GM12878 (cell line): ENCODE results near the gene PDE12. TPM values are rescaled to one million over a fixed set of nuclear protein-coding genes. Genes with fewer than 3 reads are reported as not detected.

ENCODE experiments used
- BHLHE40 ChIP-seq, 2 experiments: fragments of 450-650 bp in 1 of 2; IDR thresholded peaks; 2 replicates each; pipeline ENCODE4 v1.6.1; 2011 to 2017; ENCODE audit warnings: low read depth in 2 of 2, borderline replicate concordance in 1 of 2, improper control_type of control experiment in 1 of 2, low read length in 1 of 2, mild to moderate bottlenecking in 1 of 2
- CREB1 ChIP-seq: IDR thresholded peaks from 2 replicates; pipeline ENCODE4 v1.6.1; 2012; ENCODE audit warnings: low read depth, mild to moderate bottlenecking, inconsistent platforms
- E2F8 ChIP-seq: fragments of 450-650 bp; IDR thresholded peaks from 2 replicates; pipeline ENCODE4 v1.6.1; 2018; ENCODE audit warnings: mild to moderate bottlenecking, low read depth, moderate library complexity; ENCODE audit not compliant: partially characterized antibody
- MEF2B ChIP-seq: fragments of 450-650 bp; IDR thresholded peaks from 2 replicates; pipeline ENCODE4 v1.6.1; 2018; ENCODE audit warnings: mild to moderate bottlenecking, moderate library complexity; ENCODE audit not compliant: partially characterized antibody, poor library complexity, severe bottlenecking
- MTA2 ChIP-seq: fragments of 450-650 bp; IDR thresholded peaks from 2 replicates; pipeline ENCODE4 v1.6.1; 2016; ENCODE audit warnings: low read depth, mild to moderate bottlenecking, moderate library complexity
- MXI1 ChIP-seq: fragments of 150-350 bp; IDR thresholded peaks from 2 replicates; pipeline ENCODE4 v1.6.1; 2011; ENCODE audit warnings: low read depth, mild to moderate bottlenecking, inconsistent platforms, low read length, improper control_type of control experiment
- NFYB ChIP-seq: IDR thresholded peaks from 2 replicates; pipeline ENCODE4 v1.6.1; 2011; ENCODE audit warnings: low read depth, mild to moderate bottlenecking, low read length, improper control_type of control experiment, moderate library complexity; ENCODE audit not compliant: insufficient read depth
- NR2C1 ChIP-seq: fragments of 450-650 bp; IDR thresholded peaks from 2 replicates; pipeline ENCODE4 v1.6.1; 2017; ENCODE audit warnings: antibody characterized with exemption, mild to moderate bottlenecking, moderate library complexity
- SIN3A ChIP-seq: IDR thresholded peaks from 2 replicates; pipeline ENCODE4 v1.6.1; 2012; ENCODE audit warnings: low read depth, low read length, improper control_type of control experiment
- SPI1 ChIP-seq: IDR thresholded peaks from 2 replicates; pipeline ENCODE4 v1.6.1; 2011; ENCODE audit warnings: low read depth, mild to moderate bottlenecking, low read length, moderate library complexity, borderline replicate concordance; ENCODE audit not compliant: insufficient read depth
- ZNF207 ChIP-seq: fragments of 450-650 bp; IDR thresholded peaks from 2 replicates; pipeline ENCODE4 v1.6.1; 2014; ENCODE audit warnings: antibody characterized with exemption, mild to moderate bottlenecking, borderline replicate concordance
- polyA plus RNA-seq, 11 experiments: library from polyadenylated mRNA; depleted of rRNA in 4 of 11; unstranded in 6 of 11; stranded (reverse) in 5 of 11; fragments of >200 nt; fragmentation: Nextera tagmentation in 4 of 11; fragmentation: Illumina TruSeq in 1 of 11; extraction: Ambion mirVana in 4 of 11; extraction: Trizol in 1 of 11; gene quantifications; 1 replicate in 1 of 11; 2 replicates in 10 of 11; pipeline versions ENCODE4 v1.2.1 to v1.2.3, GENCODE V29; 2011 to 2016; ENCODE audit warnings: inconsistent platforms in 2 of 11, missing spikeins in 2 of 11, low read depth in 1 of 11
- total RNA-seq, 4 experiments: library from RNA; depleted of rRNA in 3 of 4; stranded (reverse); fragments of >200 nt in 3 of 4; fragmentation: Illumina TruSeq in 1 of 4; extraction: Trizol in 1 of 4; gene quantifications; 2 replicates each; pipeline versions ENCODE4 v1.2.1 to v1.2.3, GENCODE V29; 2013 to 2021
- TF ChIP-seq, protein P1 (sequence below): IDR thresholded peaks from 2 replicates; pipeline ENCODE4 v1.6.1; 2012; ENCODE audit warnings: mild to moderate bottlenecking, low read depth, low read length
- TF ChIP-seq, protein P2 (sequence below): IDR thresholded peaks from 2 replicates; pipeline ENCODE4 v1.6.1; 2011; ENCODE audit warnings: borderline replicate concordance, low read depth, mild to moderate bottlenecking, moderate library complexity, mixed read lengths, low read length; ENCODE audit not compliant: insufficient read depth; ENCODE audit errors: extremely low read length
- TF ChIP-seq, protein P3 (sequence below): IDR thresholded peaks from 2 replicates; pipeline ENCODE4 v1.6.1; 2012; ENCODE audit warnings: low read depth, low read length, improper control_type of control experiment
- TF ChIP-seq, protein P4 (sequence below): fragments of 450-650 bp; IDR thresholded peaks from 2 replicates; pipeline ENCODE4 v1.6.1; 2017; ENCODE audit warnings: mild to moderate bottlenecking, moderate library complexity

The PDE12 gene
- total and polyA plus RNA-seq, 10 of the 15 experiments (the other 5 are each of a cell fraction or from before 2014, with no cell fraction given): 3.0 to 26.1 (median 17.4) TPM

DNA sequence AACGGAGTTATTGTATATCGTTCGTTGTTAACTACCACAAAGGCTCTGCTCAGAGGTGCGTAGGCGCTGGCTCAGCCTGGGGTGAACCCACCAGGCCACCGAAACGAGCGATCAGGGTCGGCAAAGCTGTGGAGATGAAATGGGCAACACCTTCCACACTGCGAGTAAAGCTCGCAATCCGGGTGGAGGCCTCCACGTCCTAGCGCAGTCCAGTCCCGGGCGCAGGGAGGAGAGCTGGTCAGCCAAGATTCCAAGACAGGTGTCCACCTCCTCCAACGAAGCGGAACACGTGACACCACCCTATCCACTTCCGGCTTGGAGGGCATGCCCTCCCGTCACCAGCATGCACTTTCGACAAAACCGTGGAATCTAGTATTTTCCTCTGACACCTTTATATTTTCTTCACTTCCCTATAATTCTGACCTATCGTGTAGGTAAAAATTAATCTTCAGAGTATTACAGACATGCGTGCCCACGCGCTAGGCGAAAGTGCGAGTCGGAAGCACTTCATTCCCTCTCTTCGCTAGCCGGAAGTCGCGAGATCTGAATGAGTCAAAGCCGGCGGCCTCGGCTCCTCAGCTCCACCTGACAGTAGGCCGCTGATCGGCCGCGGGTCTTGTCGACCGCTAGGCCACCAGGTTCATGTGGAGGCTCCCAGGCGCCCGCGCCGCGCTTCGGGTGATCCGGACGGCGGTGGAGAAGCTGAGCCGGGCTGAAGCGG is at the start of gene PDE12 (continued):
- TF ChIP-seq, protein P1, sequence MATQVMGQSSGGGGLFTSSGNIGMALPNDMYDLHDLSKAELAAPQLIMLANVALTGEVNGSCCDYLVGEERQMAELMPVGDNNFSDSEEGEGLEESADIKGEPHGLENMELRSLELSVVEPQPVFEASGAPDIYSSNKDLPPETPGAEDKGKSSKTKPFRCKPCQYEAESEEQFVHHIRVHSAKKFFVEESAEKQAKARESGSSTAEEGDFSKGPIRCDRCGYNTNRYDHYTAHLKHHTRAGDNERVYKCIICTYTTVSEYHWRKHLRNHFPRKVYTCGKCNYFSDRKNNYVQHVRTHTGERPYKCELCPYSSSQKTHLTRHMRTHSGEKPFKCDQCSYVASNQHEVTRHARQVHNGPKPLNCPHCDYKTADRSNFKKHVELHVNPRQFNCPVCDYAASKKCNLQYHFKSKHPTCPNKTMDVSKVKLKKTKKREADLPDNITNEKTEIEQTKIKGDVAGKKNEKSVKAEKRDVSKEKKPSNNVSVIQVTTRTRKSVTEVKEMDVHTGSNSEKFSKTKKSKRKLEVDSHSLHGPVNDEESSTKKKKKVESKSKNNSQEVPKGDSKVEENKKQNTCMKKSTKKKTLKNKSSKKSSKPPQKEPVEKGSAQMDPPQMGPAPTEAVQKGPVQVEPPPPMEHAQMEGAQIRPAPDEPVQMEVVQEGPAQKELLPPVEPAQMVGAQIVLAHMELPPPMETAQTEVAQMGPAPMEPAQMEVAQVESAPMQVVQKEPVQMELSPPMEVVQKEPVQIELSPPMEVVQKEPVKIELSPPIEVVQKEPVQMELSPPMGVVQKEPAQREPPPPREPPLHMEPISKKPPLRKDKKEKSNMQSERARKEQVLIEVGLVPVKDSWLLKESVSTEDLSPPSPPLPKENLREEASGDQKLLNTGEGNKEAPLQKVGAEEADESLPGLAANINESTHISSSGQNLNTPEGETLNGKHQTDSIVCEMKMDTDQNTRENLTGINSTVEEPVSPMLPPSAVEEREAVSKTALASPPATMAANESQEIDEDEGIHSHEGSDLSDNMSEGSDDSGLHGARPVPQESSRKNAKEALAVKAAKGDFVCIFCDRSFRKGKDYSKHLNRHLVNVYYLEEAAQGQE: no peak
- peak; percentile 76 for TF ChIP-seq ZNF207
- TF ChIP-seq CREB1: peak; percentile 93
- TF ChIP-seq SIN3A: peak; percentile 82
- TF ChIP-seq SPI1: no peak
- peak; percentile 76 for TF ChIP-seq MEF2B
- peak; percentile 71 for TF ChIP-seq MTA2
- TF ChIP-seq, protein P2, sequence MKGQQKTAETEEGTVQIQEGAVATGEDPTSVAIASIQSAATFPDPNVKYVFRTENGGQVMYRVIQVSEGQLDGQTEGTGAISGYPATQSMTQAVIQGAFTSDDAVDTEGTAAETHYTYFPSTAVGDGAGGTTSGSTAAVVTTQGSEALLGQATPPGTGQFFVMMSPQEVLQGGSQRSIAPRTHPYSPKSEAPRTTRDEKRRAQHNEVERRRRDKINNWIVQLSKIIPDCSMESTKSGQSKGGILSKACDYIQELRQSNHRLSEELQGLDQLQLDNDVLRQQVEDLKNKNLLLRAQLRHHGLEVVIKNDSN: peak; percentile 93
- TF ChIP-seq NFYB: no peak
- TF ChIP-seq, protein P3, sequence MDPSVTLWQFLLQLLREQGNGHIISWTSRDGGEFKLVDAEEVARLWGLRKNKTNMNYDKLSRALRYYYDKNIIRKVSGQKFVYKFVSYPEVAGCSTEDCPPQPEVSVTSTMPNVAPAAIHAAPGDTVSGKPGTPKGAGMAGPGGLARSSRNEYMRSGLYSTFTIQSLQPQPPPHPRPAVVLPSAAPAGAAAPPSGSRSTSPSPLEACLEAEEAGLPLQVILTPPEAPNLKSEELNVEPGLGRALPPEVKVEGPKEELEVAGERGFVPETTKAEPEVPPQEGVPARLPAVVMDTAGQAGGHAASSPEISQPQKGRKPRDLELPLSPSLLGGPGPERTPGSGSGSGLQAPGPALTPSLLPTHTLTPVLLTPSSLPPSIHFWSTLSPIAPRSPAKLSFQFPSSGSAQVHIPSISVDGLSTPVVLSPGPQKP: peak; percentile 97
- peak; percentile 92 for TF ChIP-seq MXI1
- TF ChIP-seq E2F8: peak; percentile 97
- TF ChIP-seq, protein P4, sequence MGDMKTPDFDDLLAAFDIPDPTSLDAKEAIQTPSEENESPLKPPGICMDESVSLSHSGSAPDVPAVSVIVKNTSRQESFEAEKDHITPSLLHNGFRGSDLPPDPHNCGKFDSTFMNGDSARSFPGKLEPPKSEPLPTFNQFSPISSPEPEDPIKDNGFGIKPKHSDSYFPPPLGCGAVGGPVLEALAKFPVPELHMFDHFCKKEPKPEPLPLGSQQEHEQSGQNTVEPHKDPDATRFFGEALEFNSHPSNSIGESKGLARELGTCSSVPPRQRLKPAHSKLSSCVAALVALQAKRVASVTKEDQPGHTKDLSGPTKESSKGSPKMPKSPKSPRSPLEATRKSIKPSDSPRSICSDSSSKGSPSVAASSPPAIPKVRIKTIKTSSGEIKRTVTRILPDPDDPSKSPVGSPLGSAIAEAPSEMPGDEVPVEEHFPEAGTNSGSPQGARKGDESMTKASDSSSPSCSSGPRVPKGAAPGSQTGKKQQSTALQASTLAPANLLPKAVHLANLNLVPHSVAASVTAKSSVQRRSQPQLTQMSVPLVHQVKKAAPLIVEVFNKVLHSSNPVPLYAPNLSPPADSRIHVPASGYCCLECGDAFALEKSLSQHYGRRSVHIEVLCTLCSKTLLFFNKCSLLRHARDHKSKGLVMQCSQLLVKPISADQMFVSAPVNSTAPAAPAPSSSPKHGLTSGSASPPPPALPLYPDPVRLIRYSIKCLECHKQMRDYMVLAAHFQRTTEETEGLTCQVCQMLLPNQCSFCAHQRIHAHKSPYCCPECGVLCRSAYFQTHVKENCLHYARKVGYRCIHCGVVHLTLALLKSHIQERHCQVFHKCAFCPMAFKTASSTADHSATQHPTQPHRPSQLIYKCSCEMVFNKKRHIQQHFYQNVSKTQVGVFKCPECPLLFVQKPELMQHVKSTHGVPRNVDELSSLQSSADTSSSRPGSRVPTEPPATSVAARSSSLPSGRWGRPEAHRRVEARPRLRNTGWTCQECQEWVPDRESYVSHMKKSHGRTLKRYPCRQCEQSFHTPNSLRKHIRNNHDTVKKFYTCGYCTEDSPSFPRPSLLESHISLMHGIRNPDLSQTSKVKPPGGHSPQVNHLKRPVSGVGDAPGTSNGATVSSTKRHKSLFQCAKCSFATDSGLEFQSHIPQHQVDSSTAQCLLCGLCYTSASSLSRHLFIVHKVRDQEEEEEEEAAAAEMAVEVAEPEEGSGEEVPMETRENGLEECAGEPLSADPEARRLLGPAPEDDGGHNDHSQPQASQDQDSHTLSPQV: peak; percentile 69; the same call in 1 of the 2 replicates
- peak; percentile 94 for TF ChIP-seq NR2C1
- peak; percentile 91 to 94; a peak in 3 of 4 replicates for TF ChIP-seq BHLHE40 (IDR thresholded peaks at IDR 0.05; ENCODE audit: borderline replicate concordance in 1 of 2, low read depth in 2 of 2, low read length in 1 of 2)
